ENCODE measurements around the gene SAP30BP.

Gene SAP30BP

DNA sequence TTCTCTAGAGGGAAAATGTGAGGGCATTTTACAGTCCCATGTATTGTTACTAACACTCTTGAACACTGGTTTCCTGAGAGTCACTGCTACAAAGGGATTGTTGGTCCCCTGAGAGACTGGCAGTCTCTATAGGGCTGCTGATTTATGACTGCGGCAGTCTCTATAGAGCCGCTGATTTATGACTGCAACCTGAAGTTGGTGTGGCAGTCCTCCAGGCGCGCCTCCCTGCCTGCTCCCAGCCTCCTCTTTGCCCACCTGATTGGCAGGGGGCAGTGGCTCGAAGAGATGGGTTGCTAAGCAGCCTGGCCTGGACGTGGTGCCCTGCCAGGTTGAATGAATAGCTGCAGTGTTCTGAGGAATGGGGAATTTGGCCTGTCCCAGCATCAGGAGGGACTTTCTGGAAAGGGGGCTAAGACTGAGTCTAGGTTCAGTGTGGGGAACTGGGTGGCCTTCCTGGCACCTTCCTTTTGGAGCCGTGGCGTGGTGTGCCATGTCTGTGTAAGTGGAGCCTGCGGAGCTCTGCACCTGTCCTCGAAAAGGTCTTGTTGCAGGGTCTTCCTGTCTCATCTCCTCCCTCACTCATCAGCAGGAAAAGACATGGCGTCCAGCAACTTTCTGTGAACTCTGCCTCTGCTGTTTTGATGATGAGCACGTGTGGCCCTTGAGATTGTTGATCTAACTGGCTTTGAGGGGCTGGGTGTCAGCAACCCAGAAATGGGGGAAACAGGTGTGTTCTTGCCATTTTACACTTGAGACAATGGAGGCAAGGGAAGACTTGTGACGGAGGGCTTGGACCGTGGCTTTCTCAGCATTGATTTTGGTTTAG, 24.9 kb downstream of the SAP30BP start:
- DNase-seq = no peak

DNA sequence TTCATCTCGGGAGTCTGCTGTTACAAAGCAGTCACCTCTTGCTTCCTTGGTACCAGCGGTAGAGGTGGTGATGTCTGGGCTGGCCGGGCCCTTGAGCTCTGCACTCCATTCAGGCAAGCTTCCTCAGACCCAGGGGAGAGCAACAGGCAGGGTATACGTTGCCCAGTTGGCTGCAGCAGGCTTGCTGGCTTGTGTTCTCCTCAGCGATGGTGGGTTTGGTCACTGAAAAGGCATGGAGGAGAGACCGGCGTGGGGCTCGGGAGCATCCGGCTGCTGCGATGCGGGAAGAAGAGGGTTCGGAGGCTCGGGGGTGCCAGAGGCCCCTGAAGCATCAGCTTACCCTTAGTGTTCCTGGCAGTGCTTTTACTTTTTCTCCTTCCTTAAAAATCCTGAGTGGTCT, 25.8 kb downstream of the SAP30BP start:
- no peak for DNase-seq

DNA sequence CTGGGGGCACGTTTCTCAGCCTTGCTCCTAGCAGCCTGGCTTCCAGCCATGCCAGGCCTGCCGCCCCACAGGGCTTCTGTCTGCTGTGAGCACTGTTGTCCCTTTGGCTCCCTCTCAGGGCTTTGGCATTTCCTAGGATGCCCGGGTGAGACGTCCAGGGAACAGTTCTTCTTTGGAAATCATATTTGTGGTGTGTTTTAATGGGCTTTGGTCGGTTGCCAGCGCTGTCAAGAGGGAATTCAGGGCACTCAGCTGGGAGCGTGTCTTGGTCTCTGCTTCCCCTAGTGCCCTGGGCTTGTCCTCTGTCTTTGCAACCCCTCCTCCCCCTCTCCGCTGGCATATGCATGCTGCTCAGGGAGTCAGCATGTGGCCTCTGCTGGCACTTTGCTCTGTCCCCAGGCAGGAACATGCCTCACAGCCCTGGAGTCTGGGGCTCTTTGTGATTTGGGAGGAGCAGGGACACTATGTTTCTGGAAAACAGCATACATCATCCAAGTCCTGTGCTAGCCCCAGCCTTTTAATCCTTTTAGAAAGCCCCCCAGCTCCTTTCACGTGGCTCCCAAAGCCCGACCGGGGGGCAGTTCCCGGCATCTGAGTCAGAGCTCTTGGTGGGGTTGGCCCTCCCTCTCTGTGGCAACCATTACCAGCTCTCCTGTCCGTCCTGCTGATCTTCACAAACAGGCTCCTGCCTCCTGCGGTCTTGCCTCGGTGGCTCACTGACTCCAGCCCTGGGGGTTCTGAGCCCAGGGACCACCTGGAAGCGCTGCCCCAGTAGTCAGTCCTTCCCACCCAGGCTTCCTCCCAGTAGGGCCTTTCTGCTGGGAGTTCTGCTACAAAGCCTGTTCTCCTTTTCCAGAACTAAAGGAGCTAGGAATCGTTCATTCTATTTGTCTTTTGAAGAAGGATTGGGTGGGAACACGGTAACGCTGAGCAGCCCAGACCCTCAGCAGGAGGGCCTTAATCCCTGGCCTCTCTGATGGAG, 26.7 kb downstream of the SAP30BP start:
- DNase-seq = no peak

DNA sequence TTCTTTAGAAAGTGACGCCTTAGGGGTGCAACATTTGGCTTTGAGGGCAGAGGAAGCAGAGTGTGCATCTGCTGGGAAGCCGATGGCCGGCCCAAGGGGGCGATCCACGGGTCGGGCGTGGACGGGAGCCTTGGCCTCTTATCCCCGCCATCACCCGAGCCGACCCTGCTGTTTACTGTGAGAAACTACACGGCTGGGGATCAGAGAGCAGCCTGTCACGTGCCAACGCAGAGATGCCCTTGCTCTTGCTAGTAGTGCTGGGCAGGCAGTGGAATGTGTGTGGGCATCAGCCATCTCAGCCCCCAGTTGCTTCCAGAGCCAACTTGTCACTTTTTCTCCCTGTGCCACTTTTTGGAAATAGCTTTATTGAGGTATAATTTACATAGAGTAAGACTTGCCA, 27.4 kb downstream of the SAP30BP start:
- DNase-seq = no peak

DNA sequence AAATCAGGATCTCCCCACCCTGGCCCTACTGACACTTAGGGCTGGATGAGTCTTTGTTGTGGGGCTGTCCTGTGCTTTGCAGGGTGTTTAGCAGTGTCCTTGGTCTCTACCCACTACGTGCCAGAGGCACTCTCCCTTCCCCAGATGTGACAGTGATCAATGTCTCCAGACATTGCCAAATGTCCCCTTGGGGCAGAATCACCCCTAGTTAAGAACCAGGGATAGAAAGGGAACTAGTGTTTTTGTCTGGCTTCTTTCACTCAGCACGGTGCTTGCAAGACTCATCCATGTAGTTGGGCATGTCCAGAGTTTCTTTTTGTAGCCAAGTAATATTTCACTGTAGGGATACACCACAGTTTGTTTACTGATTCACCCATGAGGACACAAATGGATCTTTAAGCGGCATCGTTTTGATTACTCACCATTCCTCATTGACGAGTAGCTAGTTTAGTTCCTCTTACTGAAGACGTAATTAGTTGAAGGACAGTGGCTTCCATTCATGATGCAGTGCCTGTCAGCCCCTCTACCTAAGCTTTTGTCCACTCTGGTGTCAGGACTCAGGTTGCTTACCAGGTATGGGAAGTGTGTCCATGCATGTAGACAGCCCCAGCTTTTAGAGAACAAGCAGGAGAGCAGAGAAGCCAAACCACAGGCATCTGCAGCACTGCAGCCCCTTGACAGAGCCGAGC, 28.1 kb downstream of the SAP30BP start:
- no peak for DNase-seq

DNA sequence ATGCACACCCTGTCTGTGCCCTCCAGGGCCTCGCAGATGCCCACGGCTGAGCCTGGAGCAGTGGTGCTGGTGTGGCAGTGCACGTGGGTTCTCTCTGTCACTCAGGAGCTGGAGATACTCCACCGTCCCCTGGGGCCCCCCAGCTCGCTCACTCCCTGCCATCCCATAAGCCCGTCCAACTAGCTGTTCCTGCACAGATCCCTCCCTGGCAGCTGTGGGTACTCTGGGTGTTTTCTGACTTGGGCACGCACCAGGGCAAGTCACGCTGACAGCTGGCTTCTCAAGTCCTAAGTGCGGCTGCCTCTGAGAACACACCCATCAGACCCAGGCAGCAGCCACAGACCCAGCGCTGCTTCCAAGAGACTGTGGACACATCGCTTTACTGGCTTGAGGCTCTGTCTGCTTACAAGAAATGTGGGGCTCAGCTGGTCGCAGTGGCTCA, 28.7 kb downstream of the SAP30BP start:
- no peak for DNase-seq

DNA sequence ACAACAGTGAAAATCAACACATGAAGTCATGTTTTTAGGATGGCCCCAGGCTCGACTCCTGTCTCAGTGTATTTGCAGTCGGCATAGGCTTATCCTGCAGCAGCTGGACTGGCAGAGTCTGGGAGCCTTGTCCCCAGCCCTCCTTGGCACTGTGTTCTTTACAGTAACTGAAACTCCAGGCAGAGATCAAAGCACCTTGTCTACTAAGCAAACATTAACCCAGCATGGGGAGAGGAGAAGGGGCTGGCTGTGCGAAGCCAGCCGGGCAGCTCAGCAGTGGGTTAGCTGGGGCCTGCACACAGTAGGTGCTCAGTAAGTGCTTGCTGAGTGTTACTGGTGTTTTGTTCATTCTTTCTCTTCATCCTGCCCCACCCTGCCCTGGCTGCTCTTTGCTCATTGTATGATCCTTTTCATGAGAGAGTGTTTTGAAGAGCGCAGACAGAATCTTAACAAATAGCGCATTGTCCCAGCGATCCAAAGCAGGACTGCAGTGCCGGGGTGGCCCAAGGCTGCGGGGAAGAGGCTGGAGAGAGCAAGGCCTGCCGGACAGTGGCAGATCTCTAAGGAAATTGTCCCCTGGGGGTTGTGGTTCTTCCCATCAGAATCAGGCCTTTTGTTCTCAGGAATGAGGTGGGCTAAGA, 30.6 kb downstream of the SAP30BP start:
- DNase-seq = no peak

DNA sequence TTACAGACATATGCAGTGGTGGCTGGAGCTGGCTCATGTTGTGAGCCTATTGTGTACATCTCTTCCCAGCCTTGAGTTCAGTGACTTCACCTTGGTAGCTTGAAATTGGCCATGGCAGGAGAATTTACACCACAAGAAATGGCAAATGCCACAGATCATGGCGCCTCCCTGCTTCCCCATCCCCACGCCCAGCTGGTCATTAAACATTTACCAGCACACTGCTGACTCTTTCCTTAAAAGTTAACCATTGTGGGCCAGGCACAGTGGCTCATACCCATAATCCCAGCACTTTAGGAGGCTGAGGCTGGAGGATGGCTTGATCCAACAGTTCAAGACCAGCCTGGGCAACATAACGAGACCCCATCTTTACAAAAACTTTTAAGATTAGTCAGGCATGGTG, 31.5 kb downstream of the SAP30BP start:
- no peak for DNase-seq

DNA sequence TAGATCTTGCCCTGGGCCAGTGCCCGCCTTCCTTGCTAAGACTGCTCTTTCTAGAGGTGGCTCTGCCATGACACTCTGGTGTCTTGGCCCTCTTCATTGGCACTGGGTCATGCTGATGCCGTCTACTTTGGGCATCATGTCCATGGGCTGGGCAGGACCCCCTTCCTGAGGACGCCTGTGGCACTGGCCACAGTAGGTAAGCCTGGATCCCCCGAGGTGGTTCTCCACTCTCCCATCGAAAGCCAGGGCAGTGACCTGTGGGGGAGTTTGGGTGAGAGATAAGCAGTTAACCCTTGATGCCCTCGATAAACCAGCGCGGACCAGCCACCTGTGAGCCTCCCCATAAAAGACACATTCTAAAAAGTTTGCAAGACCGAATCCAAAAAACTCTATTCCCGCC, 34.1 kb downstream of the SAP30BP start:
- DNase-seq = no peak

DNA sequence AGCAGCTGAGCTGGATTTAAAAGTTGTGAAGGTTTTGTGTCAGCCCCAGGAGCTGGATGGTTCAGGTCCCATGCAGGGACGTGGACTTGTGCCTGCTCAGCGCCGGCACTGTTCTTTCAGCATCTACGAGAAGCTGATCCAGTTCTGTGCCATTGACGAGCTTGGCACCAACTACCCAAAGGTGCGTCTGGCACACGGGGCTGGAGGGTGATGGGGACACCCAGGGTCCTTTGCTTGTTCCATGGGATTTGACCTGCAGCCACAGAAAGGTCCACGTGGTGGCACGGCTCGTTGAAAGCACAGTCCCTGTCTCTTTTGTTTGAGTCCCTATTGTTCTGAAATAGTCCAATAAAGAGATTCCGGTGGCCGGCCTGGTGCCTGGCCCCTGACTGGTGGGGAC, 36.1 kb downstream of the SAP30BP start:
- DNase-seq = no peak

DNA sequence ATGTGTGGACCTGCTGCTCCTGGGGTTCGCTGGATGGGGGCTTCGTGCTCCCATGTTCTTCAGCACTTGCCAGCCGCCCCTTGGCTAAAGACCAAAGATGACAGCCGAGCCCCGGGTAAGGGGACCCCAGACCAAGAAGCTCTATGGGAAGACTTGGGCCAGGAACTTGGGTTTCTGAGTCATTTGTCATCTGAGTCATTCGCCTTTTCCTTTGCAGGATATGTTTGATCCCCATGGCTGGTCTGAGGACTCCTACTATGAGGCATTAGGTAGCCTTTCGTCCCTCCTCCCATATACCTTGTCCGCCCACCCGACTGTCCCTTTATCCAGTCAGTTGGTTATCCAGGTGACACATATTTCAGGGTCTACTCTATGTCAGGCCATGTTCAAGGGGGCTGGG, 36.5 kb downstream of the SAP30BP start:
- no peak for DNase-seq

DNA sequence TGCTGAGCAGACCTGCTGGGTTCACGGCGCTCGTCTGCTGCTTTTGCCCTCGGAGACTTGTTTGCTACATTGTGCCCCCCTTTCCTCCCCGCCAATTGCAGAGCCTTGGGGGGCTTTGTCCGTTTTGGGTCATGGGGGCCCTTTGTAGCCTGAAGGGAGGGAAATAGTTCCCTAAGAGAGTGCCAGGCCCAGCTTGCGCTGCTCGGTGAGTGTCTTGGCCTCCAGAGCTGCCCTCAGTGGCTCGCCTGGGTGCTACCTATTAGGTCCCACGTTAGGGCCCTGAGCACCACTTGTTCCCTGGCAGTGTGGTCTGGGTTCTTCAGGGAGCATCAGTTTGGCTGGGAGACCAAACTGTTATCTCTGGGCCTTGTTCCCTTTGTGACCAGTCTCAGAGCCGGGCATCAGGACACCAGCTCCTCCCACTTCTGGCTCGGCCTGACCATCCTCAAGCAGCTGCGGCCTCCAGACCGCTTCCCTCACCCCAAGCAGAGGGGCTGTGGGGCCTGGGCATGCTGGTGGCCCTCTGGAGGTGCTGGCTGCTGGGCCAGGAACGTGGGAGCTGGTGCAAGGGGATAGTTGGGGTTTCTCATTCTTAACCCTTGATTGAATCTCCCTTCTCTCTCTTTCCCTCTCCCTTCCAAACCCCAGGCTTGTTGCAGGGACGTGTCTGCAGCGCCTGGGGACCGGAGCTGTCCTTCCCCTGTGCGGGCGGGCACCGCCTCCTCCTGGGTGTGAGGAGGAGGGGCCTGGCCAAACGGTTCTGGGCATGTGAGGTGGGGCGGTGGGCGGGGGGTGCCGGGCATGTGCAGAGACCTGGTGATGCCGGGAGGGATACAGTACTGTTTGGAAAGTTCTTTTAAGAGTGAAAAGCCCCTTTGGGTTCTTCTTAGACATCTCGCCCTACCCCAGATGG, 38.1 kb downstream of the SAP30BP start:
- no peak for DNase-seq

DNA sequence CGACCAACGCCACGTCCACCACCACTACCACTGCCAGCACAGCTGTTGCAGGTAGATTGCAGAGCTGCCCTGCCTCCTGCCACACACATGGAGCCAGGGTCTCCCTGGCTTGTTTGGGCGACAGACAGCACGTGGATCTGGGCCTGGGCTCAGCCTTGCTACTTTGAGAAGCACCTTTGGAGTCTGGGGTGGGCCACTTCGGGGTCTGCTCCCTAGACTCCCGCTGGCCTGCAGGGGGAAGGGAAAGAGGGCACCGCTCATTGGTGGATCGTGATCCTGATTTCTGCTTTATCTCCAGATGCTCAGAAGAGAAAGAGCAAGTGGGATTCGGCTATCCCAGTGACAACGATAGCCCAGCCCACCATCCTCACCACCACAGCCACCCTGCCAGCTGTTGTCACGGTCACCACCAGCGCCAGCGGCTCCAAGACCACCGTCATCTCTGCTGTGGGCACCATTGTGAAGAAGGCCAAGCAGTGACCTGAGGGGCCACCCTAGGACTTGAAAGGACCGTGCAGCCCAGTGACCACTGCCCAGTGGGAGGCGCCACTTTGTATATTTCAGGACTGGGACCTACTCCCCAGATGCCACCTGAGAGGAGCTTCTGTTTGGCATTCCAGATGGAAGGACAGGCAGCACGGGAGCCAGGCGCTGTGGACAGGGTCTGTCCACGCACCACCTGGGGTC, 39.0 kb downstream of the SAP30BP start:
- no peak for DNase-seq

DNA sequence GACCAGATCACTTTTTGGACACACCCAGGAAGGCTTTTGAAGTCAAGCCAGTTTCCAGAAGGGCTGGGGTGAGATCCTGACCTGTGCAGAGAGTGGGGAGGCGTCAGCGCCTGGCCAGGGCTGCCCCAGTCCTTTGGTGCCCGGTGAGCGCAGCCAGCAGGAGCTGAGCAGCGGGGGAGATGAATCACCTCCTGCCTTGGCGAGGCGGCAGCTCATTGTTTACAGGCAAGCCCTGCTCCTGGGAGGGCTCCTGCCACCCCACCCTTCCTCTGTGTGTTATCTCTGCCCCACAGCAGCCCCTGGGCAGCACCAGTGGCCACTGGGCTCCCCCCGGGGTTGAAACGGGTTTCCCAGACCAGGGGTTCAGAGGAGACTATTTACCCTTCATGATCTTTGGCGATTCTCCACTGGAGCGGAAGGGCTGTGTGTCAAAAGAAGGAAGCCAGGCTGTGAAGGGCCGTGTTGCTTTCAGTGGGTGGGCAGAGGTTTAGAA, 40.0 kb downstream of the SAP30BP start:
- no peak for DNase-seq

DNA sequence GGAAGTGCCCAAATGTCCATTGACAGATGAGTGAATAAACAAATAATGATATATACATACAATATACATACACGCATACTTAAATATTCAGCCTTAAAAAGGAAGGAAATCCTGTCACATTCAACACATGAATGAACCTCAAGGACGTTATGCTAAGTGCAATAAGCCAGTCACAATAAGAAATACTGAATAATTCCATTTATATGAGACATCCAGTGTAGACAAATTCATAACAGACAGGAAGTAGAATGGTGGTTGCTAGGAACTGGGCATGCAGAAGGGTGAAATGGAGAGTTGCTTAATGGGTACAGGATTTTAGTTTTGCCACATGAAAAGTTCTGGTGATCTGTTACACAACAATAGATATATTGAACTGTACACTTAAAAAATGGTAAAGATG, 45.3 kb downstream of the SAP30BP start:
- peak; percentile 29 to 31 for DNase-seq

DNA sequence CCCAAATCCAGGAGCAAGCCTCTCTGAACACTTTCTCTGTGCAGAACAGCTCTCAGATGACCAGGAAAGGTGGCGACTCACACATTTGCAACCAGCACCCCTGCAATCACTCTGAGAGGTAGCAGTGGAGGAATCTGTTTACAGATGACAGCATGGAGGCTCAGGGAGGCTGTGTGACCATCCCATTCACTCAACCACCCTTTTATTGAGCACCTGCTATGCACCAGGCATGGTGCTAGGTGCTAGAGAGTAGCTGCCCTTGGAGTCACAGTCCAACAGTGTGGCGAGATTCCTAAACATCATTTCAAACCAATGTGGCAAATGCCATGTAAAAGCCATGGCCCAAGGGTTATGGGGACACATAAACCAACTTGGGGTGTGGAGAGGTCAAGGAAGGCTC, 52.6 kb downstream of the SAP30BP start:
- DNase-seq = no peak

DNA sequence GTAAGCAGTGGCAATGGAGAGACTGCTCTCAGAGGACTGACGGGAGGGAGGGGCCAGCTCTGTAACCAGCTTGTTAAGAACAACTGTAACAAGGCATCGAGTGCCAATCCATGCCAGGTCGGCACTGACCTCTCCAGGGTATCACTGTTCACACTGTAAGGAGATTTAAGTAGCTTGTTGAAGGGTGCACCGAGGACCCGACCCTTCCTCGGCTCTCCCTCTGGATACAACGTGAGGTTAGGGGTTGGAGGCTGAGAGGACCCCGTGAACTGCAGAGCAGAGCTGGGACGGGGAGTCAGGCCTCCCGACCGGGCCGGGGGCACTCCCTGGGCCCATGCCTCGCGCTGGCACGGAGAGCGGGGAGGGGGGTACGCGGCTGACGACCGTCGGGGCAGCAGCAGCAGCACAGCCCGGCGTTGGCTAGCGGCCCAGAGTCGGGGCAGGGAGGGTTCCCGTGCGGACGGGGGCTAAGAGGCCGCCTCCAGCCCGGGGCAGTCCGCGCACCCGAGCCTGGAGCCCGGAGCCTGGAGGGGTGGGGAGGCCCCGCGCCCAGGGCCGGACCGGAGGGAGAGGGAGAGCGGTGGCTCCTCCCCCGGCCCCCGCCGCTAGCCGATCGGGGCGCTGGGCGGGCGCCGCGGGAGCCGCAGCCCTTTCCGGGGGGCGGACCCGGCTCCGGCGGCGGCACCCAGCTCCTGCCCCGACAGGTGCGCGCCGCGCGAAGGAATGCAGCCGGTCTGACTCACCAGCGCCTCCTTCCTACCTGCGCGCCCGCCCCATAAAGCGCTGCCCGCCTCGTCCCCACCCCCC, 53.7 kb downstream of the SAP30BP start, which contains the start of gene ITGB4:
ITGB4 (plus strand) TSS at position 804 of the 807 bp plus-strand sequence. CDS start 3,245 bp downstream, outside the sequence.
- peak in 1 of 2 experiments; percentile 22 for DNase-seq

DNA sequence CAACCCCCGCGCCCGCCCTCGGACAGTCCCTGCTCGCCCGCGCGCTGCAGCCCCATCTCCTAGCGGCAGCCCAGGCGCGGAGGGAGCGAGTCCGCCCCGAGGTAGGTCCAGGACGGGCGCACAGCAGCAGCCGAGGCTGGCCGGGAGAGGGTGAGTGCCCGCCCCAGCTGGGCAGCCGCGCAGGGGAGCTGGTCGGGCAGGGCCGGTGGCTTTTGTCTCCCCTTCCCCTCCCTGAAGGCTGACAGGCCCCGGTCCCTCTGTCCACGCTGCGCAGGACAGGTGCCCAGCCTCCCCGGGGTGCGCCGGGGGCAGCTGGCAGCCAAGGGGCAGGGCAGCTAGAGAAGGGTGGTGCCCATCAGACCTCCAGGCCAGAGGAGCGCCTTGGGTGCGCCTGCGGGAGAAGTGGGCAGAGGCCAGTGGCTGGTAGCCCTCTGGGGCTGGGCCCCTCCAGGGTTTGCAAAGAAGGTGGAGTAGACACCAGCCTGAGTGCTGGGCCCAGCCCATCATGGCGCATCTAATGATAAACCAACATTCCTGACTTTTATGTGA, 54.4 kb downstream of the SAP30BP start:
- no peak for DNase-seq

DNA sequence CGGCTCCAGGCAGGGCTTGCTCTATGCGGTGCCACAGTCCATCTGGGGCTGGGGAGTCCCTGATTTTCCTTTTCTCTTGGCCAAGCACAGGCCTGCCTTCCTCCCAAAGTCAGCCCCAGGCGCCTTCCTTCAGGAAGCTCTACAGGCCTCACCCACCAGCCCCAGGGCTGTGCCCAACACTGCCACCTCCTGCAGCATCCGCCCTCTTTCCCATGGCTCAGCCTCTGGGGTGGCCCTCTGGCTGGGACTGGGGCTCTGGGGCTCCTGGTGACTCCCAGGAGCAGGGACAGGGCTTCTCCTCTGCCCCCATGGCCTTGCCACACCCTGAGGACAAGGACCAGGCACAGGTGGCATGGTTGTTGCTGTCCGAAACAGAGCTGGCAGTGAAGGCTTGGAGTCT, 54.9 kb downstream of the SAP30BP start:
- no peak for DNase-seq
